HL-60 (cell line): Measurements from ENCODE around the gene THUMPD2.

ENCODE experiments used
- GABPA ChIP-seq: IDR thresholded peaks from 2 replicates; pipeline ENCODE4 v1.6.1; 2012; ENCODE audit warnings: low read depth
- POLR2AphosphoS5 ChIP-seq: IDR thresholded peaks from 2 replicates; pipeline ENCODE4 v1.6.1; 2012; ENCODE audit warnings: low read depth
- TF ChIP-seq, protein P1 (sequence below): IDR thresholded peaks from one replicate; pipeline ENCODE4 v1.5.1; 2011; ENCODE audit warnings: low read length, control low read depth, inconsistent platforms; ENCODE audit not compliant: insufficient read depth

GRCh38 chr2:39735648-39736047 lies 43.4 kb downstream of the THUMPD2 start:
- TF ChIP-seq, protein P1, sequence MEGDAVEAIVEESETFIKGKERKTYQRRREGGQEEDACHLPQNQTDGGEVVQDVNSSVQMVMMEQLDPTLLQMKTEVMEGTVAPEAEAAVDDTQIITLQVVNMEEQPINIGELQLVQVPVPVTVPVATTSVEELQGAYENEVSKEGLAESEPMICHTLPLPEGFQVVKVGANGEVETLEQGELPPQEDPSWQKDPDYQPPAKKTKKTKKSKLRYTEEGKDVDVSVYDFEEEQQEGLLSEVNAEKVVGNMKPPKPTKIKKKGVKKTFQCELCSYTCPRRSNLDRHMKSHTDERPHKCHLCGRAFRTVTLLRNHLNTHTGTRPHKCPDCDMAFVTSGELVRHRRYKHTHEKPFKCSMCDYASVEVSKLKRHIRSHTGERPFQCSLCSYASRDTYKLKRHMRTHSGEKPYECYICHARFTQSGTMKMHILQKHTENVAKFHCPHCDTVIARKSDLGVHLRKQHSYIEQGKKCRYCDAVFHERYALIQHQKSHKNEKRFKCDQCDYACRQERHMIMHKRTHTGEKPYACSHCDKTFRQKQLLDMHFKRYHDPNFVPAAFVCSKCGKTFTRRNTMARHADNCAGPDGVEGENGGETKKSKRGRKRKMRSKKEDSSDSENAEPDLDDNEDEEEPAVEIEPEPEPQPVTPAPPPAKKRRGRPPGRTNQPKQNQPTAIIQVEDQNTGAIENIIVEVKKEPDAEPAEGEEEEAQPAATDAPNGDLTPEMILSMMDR, result no peak
- TF ChIP-seq GABPA, result no peak
- TF ChIP-seq POLR2AphosphoS5, result no peak
